Limb (tissue), 2 donors: ENCODE results near the gene POLE4.

Experiments used
- DNase-seq, 2 donors: peaks; one replicate each; pipeline ENCODE4 v3.0.0-alpha.2; 2016; ENCODE audit errors: extremely low spot score in 2 of 2

Gene POLE4, protein sequence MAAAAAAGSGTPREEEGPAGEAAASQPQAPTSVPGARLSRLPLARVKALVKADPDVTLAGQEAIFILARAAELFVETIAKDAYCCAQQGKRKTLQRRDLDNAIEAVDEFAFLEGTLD

DNA sequence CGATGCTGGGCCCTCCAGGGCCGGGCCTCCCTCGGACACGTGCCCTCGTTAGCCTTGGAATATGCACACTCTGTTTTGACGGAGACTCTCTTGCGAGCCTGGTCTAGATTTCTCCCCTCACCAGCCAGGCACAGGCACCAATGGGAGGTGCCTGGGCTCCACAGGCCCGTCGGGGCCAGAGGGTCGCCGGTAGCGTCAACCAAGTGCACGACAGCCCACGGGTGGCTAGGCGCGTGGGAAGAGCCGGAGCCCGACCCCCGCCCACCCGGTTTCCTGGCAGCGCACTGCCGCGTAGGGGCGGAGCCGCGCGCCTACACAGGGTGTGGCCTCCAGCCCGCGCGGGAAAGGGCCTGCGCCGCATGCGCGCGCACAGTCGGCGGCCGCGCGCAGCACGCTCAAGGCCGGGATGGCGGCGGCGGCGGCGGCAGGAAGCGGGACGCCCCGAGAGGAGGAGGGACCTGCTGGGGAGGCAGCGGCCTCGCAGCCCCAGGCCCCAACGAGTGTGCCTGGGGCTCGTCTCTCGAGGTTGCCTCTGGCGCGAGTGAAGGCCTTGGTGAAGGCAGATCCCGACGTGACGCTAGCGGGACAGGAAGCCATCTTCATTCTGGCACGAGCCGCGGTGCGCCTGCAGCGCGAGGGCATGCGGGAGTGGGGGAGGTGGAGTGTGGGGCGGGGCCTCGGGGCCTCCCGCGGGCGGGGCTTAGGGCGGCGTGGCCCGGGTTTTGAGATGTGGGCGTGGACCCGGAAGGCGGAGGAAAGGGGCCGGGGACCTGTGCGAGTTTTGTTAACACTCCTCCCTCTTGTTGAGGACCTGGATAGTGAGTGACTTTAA lies at the start of gene POLE4:
POLE4 (plus strand) TSS at position 370 of the 832 bp plus-strand sequence; CDS start at position 407, 37 bp downstream.
- peak; percentile 87 to 94 for DNase-seq

DNA sequence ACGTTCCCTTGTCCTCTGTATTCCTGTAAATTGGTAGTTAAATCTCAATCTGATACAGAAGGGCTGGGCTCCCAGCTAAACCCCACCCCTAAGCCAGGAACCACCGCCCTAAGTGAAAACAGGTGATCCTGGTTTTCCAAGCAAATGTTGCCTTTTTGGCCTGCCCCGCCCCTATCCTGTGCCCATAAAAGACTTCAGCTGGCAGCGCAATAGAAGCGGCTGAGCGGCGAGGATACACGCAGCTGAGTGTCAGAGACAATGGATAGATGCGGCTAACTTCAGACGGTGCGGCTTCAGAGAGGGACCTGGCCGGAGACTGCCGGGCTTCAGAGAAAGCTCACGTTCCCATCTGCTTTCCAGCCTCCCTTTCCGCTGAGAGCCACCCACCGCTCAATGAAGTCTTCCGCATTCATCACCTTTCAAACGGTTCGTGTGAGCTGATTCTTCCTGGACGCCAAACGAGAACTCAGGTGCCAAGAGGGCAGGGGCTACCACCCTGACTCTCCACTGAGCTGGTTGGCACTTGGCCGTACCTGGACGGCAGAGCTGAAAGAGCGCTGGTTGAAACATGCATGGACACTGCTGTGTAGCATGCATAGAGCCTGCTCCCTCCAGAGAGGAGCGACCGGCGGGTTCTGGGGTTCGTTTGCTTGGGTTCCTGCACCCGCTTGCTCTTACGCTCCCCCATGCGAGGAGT lies 49.5 kb upstream of the POLE4 start:
- no peak for DNase-seq

GRCh38 chr2:74910245-74910644 lies 48.2 kb upstream of the POLE4 start:
- no peak for DNase-seq

DNA sequence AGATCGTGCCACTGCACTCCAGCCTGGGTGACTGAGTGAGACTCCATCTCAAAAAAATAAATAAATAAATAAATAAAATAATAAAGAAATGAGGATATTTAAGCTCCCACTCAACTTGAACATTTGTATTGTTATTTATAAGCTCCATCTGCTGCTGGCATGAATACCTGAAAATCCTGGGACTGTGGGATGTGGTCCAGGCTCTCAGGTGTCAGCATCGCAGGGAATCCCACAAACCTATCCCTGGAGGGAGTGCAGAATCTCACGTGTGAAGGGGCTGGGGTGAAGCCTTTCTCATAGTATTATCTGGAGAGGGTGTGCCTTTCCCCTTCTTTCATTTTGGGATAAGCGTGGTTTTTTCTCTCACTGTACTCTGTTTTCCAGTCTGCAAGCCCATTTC lies 47.4 kb upstream of the POLE4 start:
- no peak for DNase-seq

DNA sequence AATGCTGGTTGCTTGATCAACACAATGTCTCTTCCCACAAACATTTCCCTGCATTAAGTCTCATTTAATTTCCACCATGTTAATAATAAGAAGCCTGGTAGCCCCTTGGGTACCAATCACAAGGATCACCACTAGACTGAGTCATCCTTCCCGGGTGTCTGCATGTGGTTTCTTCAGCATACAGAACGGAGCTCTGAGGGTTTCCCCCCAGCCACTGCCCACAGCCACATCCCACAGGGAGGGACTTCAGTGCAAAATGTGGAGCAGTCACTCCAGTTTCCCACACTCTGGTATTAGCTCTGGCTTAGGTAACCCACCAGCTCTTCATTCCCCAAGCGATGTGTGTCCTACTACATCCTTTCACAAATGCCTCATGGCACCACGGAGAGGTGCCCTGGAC lies 42.7 kb upstream of the POLE4 start:
- DNase-seq, result no peak

DNA sequence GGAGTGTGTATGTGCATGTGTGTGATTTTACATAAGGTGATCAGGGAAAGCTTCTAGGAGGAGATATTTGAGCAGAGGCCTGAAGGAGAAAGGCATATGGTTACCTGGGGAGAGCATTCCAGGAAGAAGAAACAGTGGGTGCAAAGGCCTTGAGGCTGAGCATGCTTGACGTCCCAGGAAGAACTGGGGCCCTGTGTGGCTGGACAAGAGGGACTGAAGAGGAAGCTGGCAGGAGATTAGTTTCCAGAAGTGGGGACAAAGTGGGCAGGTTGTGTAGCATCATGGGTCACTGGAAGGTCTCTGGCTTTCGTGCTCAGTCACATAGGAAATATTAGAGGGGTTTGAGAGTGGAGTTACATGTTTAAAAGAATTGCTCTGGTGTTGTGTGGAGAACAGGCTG lies 42.0 kb upstream of the POLE4 start:
- no peak for DNase-seq

GRCh38 chr2:74917702-74918619 lies 40.5 kb upstream of the POLE4 start:
- DNase-seq, result no peak

DNA sequence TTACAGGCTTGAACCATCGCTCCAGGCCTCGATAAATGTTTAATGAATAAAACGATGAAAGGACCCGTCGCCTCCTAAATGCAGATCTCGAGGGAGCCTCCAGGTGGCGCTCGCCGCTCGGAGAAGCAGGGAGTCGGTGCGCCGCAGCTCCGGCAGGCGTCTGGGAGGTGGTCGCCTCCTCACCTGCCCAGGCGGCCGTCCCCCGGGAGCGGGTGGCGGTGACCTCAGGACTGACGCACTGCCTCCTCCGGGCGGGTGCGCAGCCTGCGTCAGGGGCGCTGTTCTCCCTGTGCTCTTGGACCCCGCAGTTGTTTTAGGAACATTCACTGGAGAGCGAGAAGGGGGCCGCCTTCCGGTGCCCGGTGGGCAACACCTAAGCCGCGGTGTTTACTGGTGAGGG lies 38.6 kb upstream of the POLE4 start:
- DNase-seq, result peak; percentile 25 to 83

DNA sequence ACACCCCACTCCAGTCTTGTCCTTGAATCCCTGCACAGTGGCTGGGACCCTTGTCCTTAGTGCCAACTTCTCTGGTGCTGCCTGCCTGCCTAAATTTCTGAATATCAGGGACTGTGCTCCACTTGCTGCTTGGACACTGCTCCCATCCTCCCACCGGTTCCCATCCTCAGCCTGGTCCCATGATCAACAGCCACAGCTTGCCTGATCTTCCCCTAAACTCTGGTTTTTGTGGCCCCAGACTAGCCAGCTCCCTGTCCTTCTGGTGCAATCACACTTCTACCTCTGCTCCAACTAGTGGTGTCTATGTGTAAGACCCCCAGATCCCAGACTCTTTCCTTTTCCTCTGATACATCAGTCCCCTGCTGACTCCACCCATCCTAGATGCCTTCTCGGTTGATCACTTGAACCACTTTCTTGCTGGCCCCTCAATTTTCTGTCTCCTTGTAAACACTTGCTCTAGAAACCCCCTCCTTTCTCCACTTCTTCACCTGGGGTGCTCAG lies 37.2 kb upstream of the POLE4 start:
- no peak for DNase-seq

DNA sequence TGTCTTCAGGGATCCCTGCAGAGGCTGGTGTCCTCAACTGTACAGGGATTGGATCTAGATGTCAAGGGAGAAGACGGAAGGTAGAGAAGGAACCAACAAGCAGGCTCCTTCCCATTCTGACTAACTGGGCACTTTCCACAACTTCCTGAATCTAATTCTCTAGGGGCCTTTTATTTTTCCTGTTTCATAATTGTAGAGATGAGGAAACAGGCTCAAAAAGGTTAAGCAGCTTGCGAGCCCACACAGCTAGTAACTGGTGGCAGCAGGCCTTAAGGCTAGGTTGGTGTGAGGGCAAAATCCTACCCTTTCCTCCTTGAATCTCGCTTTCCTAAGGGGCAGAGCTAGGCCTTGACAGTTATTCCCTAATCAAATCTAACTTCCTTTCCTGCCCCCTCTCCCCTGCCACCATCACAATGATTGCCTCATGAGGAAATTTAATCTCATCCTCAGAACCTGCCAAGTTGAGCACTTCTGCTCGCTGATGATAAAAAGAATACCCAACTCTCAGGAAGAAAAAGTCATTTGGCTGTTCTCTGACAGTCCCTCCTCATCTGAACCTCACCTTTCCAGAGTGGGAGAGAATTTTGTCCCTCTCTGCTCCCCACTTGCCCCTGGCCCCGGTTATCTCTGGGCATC lies 35.7 kb upstream of the POLE4 start:
- DNase-seq, result no peak

GRCh38 chr2:74924463-74925265 lies 33.8 kb upstream of the POLE4 start:
- DNase-seq, result no peak

DNA sequence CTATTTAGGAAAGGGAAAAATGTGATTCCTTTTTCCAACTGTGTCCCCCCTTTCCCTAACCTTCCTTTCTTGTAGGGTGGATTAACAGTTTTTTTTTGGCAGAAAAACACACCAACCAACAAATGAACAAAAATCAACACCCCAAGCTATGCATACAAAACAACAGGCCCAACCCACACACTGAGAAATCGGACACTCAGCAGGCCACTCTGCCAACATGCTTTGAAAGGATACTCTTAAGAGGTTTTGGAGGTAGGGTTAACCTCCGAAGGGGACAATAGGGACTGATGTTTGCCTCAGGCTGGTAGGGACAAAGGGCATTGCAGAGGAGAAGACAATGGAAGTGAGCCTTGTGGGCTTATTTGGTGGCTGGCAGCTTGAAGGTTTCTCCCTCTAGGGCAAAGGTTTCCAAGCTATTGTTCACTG lies 33.1 kb upstream of the POLE4 start:
- DNase-seq, result no peak

DNA sequence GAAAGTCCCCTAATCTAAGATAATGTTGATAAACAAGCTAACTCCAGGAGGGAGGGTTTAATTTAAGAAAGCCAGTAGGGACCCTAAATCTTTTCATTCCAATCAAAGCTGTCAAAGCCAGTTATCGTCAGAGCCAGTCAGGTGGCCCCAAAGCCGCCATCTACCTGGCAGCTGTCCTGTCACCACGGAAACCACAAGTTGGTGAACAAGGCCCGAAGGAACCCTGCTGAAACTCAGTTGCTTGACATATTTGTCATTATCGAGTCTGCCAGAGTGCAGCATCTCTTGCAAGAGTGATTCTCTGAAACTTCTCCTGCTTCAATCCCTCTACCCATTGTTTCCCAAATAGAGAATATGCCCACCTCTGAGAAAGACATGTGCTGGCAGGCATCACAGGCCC lies 30.8 kb upstream of the POLE4 start:
- no peak for DNase-seq

- DNase-seq, result no peak
These were observed 27.5 kb upstream of the POLE4 start for GRCh38 chr2:74930811-74931486.

DNA sequence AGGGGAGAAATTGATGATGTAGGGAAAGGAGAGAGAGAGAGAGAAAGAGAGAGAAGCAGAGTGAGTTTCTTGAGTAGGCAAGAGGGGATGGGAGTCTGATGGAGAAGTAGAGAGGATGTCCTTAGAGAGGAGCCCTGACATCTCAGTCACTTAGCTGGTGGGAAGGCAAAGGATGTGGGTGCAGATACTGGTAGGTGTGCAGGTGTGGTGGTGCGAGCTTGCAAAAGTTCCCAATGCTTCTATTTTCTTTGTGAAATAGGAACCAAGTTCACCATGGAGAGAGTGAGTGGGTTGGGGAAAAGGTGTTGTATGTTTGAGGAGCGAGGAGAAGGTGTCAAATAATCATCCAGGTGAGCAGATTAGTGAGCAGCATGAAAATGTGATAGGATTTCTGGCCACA lies 26.5 kb upstream of the POLE4 start:
- no peak for DNase-seq

GRCh38 chr2:74935975-74936391 lies 22.5 kb upstream of the POLE4 start:
- no peak for DNase-seq

GRCh38 chr2:74937221-74937880 lies 21.1 kb upstream of the POLE4 start:
- no peak for DNase-seq

- DNase-seq, result no peak
These were observed 20.2 kb upstream of the POLE4 start for GRCh38 chr2:74938264-74938663.
